ENCODE measurements around the gene KCTD16. TPM values are rescaled to one million over a fixed set of nuclear protein-coding genes. Genes with fewer than 3 reads are reported as not detected.

KCTD16 gene
- polyA plus RNA-seq, 1 of the 3 experiments (the other 2 are of a cell fraction) = 0.03 TPM

- H3K36me3 ChIP-seq (replicated peaks in 1 of 2; ENCODE audit: control insufficient read depth in 1 of 2, insufficient read depth in 2 of 2, low read length in 1 of 2) = peaks cover 0 to 3% of the 10 kb centered on the region in 2 experiments
- no peak for DNase-seq
- no peaks in the 10 kb centered on the region for H3K9me3 ChIP-seq
- H3K4me2 ChIP-seq = no peak overlapping the region
- no peaks in the 10 kb centered on the region for H3K4me1 ChIP-seq (ENCODE audit: control insufficient read depth in 1 of 2, insufficient read depth in 2 of 2, low read depth in 1 of 2, low read length in 1 of 2)
- H3K27me3 ChIP-seq (ENCODE audit: insufficient read depth) = no peaks in the 10 kb centered on the region
- no peak overlapping the region for H3K4me3 ChIP-seq (ENCODE audit: low read depth in 2 of 2, low read length in 1 of 2)
- no peaks in the 10 kb centered on the region for H4K20me1 ChIP-seq (ENCODE audit: insufficient read depth)
- WGBS (ENCODE audit: low lambda C conversion rate) = 97% methylated on average over 3 of the region's 3 CpGs
- no peak overlapping the region for H3K27ac ChIP-seq (ENCODE audit: low read depth in 2 of 2, low read length in 1 of 2)
- H3K79me2 ChIP-seq (ENCODE audit: insufficient read depth) = no peaks in the 10 kb centered on the region
- ChIA-PET POLR2A (no interaction called here), CTCF (interaction anchor here (0.8 to 1.8 kb wide), 2 partner anchors 8 to 62 kb away, joined by 3 to 9 read pairs; no protein-coding TSS in a partner anchor)
- H3K9ac ChIP-seq = no peak overlapping the region
- H2AFZ ChIP-seq (ENCODE audit: low read depth) = no peak overlapping the region
- TF ChIP-seq USF1 (IDR thresholded peaks at IDR 0.05; ENCODE audit: borderline replicate concordance, low read depth) (no peak), FOSL2 (IDR thresholded peaks at IDR 0.05; ENCODE audit: borderline replicate concordance, low read depth) (peak; percentile 23; the same call in 1 of the 2 replicates), PBX3 (IDR thresholded peaks at IDR 0.05) (no peak)
- H3K9me2 ChIP-seq = no peaks in the 10 kb centered on the region
- H3F3A ChIP-seq (replicated peaks; ENCODE audit: insufficient read depth) = peaks cover 7% of the 10 kb centered on the region
These were observed 19.6 kb upstream of the KCTD16 start for GRCh38 chr5:144151026-144151425.

GRCh38 chr5:144156767-144157171 lies 13.9 kb upstream of the KCTD16 start:
- Histone ChIP-seq H3K9ac (no peak overlapping the region), H3K36me3 (replicated peaks in 1 of 2; ENCODE audit: control insufficient read depth in 1 of 2, insufficient read depth in 2 of 2, low read length in 1 of 2) (peaks cover 40 to 43% of the 10 kb centered on the region in 2 experiments), H3K27me3 (ENCODE audit: insufficient read depth) (no peaks in the 10 kb centered on the region), H4K20me1 (ENCODE audit: insufficient read depth) (no peaks in the 10 kb centered on the region), H3K4me2 (no peak overlapping the region), H3K9me3 (no peaks in the 10 kb centered on the region), H3K27ac (ENCODE audit: low read depth in 2 of 2, low read length in 1 of 2) (0 out of 4 replicates have a peak overlapping the region, but pooled peaks of 1 of the 2 experiments have one; percentile 11), H2AFZ (ENCODE audit: low read depth) (no peak overlapping the region), H3K9me2 (no peaks in the 10 kb centered on the region), H3K4me3 (ENCODE audit: low read depth in 2 of 2, low read length in 1 of 2) (no peak overlapping the region), H3F3A (replicated peaks; ENCODE audit: insufficient read depth) (peaks cover 25% of the 10 kb centered on the region), H3K79me2 (ENCODE audit: insufficient read depth) (peaks cover 12% of the 10 kb centered on the region; the same call in 1 of the 2 replicates), H3K4me1 (ENCODE audit: control insufficient read depth in 1 of 2, insufficient read depth in 2 of 2, low read depth in 1 of 2, low read length in 1 of 2) (no peaks in the 10 kb centered on the region)
- TF ChIP-seq POLR2AphosphoS5 (IDR thresholded peaks at IDR 0.05; ENCODE audit: low read depth, low read length) (no peak), SIN3A (IDR thresholded peaks at IDR 0.05; ENCODE audit: borderline replicate concordance, low read depth, low read length) (no peak)
- DNase-seq = no peak
- ChIA-PET POLR2A (no interaction called here), CTCF (no interaction called here)
- WGBS (ENCODE audit: low lambda C conversion rate) = 92% methylated on average over 2 of the region's 2 CpGs

- Histone ChIP-seq H3F3A (replicated peaks; ENCODE audit: insufficient read depth) (peaks cover 21% of the 10 kb centered on the region), H3K79me2 (ENCODE audit: insufficient read depth) (peaks cover 49% of the 10 kb centered on the region), H3K27me3 (ENCODE audit: insufficient read depth) (no peaks in the 10 kb centered on the region), H3K27ac (ENCODE audit: low read depth in 2 of 2, low read length in 1 of 2) (no peak overlapping the region), H3K9me2 (no peaks in the 10 kb centered on the region), H3K36me3 (replicated peaks in 1 of 2; ENCODE audit: control insufficient read depth in 1 of 2, insufficient read depth in 2 of 2, low read length in 1 of 2) (peaks cover 86 to 95% of the 10 kb centered on the region in 2 experiments), H2AFZ (ENCODE audit: low read depth) (no peak overlapping the region), H3K4me3 (ENCODE audit: low read depth in 2 of 2, low read length in 1 of 2) (no peak overlapping the region), H3K9ac (no peak overlapping the region), H4K20me1 (ENCODE audit: insufficient read depth) (no peaks in the 10 kb centered on the region), H3K4me2 (no peak overlapping the region), H3K9me3 (no peaks in the 10 kb centered on the region), H3K4me1 (ENCODE audit: control insufficient read depth in 1 of 2, insufficient read depth in 2 of 2, low read depth in 1 of 2, low read length in 1 of 2) (peaks cover 0 to 7% of the 10 kb centered on the region in 2 experiments; a peak in 2 of 4 replicates)
- ChIA-PET CTCF (interaction anchor here (1.5 kb wide), 1 partner anchor 20 kb away, joined by 3 read pairs; no protein-coding TSS in a partner anchor), POLR2A (no interaction called here)
- TF ChIP-seq FOXM1 (IDR thresholded peaks at IDR 0.05; ENCODE audit: low read depth) (no peak), GATA2 (CRISPR knock-in tag; IDR thresholded peaks at IDR 0.05) (no peak), SIN3A (IDR thresholded peaks at IDR 0.05; ENCODE audit: borderline replicate concordance, low read depth, low read length) (no peak), MAX (IDR thresholded peaks at IDR 0.05; ENCODE audit: low read depth) (no peak), EZH2phosphoT487 (IDR thresholded peaks at IDR 0.05; ENCODE audit: borderline replicate concordance, low read depth) (no peak), RCOR1 (IDR thresholded peaks at IDR 0.05; ENCODE audit: low read length) (no peak)
- no peak for DNase-seq
- 97% methylated on average over 1 of the region's 1 CpG for WGBS (ENCODE audit: low lambda C conversion rate)
These were observed 8.0 kb upstream of the KCTD16 start for GRCh38 chr5:144162686-144163085.

Measured in SK-N-SH (cell line).